Progenitor cell of endocrine pancreas (in vitro differentiated cells): ENCODE measurements around the gene ZEB1. TPM values are rescaled to one million over a fixed set of nuclear protein-coding genes. Genes with fewer than 3 reads are reported as not detected.

ENCODE experiments used
- DNase-seq: peaks from one replicate; pipeline ENCODE4 v3.0.0; 2021; ENCODE audit warnings: low spot score; ENCODE audit not compliant: unreplicated experiment
- H3K27ac Mint-ChIP-seq: 2 replicates; pipeline ENCODE4 v1.8.0; 2021; ENCODE audit warnings: mild to moderate bottlenecking, moderate library complexity, mixed read lengths
- H3K27me3 Mint-ChIP-seq: 2 replicates; pipeline ENCODE4 v1.8.0; 2021; ENCODE audit warnings: mixed read lengths
- H3K36me3 Mint-ChIP-seq: 2 replicates; pipeline ENCODE4 v1.8.0; 2022; ENCODE audit warnings: mixed read lengths; ENCODE audit not compliant: insufficient read depth
- H3K4me1 Mint-ChIP-seq: 2 replicates; pipeline ENCODE4 v1.8.0; 2021; ENCODE audit warnings: low read depth, mixed read lengths
- H3K4me3 Mint-ChIP-seq: 2 replicates; pipeline ENCODE4 v1.8.0; 2021; ENCODE audit warnings: low read depth, mild to moderate bottlenecking, moderate library complexity, mixed read lengths
- H3K9me3 Mint-ChIP-seq: 2 replicates; pipeline ENCODE4 v1.8.0; 2021; ENCODE audit warnings: low read depth, mixed read lengths
- CTCF ChIP-seq: fragments of 200-600 bp; sonication (generic); IDR thresholded peaks from one replicate; pipeline ENCODE4 v1.5.0; 2021; ENCODE audit warnings: antibody characterized with exemption, mild to moderate bottlenecking; ENCODE audit not compliant: unreplicated experiment
- total RNA-seq: library from RNA; stranded (reverse); gene quantifications from 2 replicates; pipeline ENCODE4 v1.2.1, GENCODE V29; 2021

ZEB1 gene
- total RNA-seq, 1 donor from 2014 or later: 1.7 TPM

DNA sequence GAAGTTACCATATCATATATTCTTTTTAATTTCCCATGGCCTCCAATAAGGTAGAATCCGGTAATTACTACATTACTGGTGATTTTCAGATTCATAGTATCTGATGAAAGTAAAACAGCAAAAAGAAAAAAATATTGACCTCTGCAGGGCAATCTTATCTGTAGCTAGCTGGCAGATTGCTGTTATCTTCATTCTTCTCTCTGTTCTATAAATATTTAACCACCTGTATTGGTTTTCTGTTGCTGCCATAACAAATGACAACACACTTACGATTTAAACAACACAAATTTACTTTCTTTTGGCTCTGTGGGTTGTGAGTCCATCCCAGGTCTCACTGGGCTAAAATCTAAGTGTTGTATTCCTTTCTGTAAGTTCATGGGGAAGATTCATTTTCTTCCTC is 164.5 kb downstream of the ZEB1 start:
- Mint-ChIP-seq H3K27ac (peak overlapping the region; percentile 79), H3K27me3 (peaks cover 13% of the 10 kb centered on the region), H3K9me3 (peaks cover 6% of the 10 kb centered on the region), H3K4me3 (peak overlapping the region; percentile 17), H3K36me3 (no peaks in the 10 kb centered on the region), H3K4me1 (peaks cover 22% of the 10 kb centered on the region)
- no peak for TF ChIP-seq CTCF
- no peak for DNase-seq

GRCh38 chr10:31484431-31485135 is 165.6 kb downstream of the ZEB1 start:
- no peak overlapping the region for H3K27ac Mint-ChIP-seq
- H3K4me3 Mint-ChIP-seq: no peak overlapping the region
- peaks cover 7% of the 10 kb centered on the region for H3K9me3 Mint-ChIP-seq
- H3K36me3 Mint-ChIP-seq: no peaks in the 10 kb centered on the region
- DNase-seq: no peak
- TF ChIP-seq CTCF: no peak
- peaks cover 7% of the 10 kb centered on the region for H3K27me3 Mint-ChIP-seq
- H3K4me1 Mint-ChIP-seq: peaks cover 26% of the 10 kb centered on the region

- H3K36me3 Mint-ChIP-seq: no peaks in the 10 kb centered on the region
- DNase-seq: no peak
- peak; percentile 69 for TF ChIP-seq CTCF
- H3K4me1 Mint-ChIP-seq: peaks cover 8% of the 10 kb centered on the region
- H3K27ac Mint-ChIP-seq: no peak overlapping the region
- no peak overlapping the region for H3K4me3 Mint-ChIP-seq
- peaks cover 3% of the 10 kb centered on the region for H3K27me3 Mint-ChIP-seq
- peaks cover 5% of the 10 kb centered on the region for H3K9me3 Mint-ChIP-seq
Observed at GRCh38 chr10:31490858-31491504, 172.0 kb downstream of the ZEB1 start.

DNA sequence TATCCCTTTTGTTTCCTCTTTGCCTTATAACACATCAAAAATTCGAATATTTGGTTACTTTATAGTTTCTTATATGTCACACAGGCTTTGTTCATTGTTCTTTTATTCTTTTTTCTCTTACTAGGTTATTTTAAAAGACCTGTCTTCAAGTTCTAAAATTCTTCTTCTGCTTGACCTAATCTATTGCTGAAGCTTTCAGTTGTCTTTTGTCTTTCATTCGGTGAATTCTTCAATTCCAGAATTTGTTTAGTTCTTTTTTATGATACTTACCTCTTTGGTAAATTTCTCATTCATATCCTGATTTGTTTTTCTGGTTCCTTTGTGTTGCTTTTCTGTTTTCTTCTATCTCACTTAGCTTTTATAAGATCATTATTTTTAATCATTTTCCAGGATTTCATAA is 188.4 kb downstream of the ZEB1 start:
- Mint-ChIP-seq H3K36me3 (peaks cover 5% of the 10 kb centered on the region), H3K4me1 (no peaks in the 10 kb centered on the region), H3K9me3 (peaks cover 36% of the 10 kb centered on the region), H3K27me3 (no peaks in the 10 kb centered on the region), H3K4me3 (no peak overlapping the region), H3K27ac (no peak overlapping the region)
- TF ChIP-seq CTCF: no peak
- no peak for DNase-seq

- Mint-ChIP-seq H3K27ac (no peak overlapping the region), H3K36me3 (peaks cover 5% of the 10 kb centered on the region), H3K27me3 (no peaks in the 10 kb centered on the region), H3K4me3 (no peak overlapping the region), H3K4me1 (no peaks in the 10 kb centered on the region), H3K9me3 (peaks cover 36% of the 10 kb centered on the region)
- DNase-seq: no peak
- no peak for TF ChIP-seq CTCF
Observed at GRCh38 chr10:31508234-31508633, 189.2 kb downstream of the ZEB1 start.
